Right lobe of liver (tissue), 6 donors: ENCODE data around the gene CCDC51. TPM values are rescaled to one million over a fixed set of nuclear protein-coding genes. Genes with fewer than 3 reads are reported as not detected.

Experiments
- ATAC-seq, 4 donors: fragments of 200-7000 bp; cut with Tn5 transposase; one replicate each; pipeline ENCODE4 v1.9.1; 2020; ENCODE audit warnings: mild to moderate bottlenecking in 4 of 4, moderate library complexity in 4 of 4
- DNase-seq, 3 donors: peaks; one replicate each; pipeline ENCODE4 v3.0.0-alpha.2; 2020
- H3K27ac ChIP-seq, 3 donors: fragments of 200-600 bp; one replicate each; pipeline ENCODE4 v1.8.0; 2022
- H3K27me3 ChIP-seq, 2 donors: fragments of 200-600 bp; one replicate each; pipeline ENCODE4 v1.8.0; 2022
- H3K36me3 ChIP-seq, 4 donors: fragments of 200-600 bp; sonication (generic) in 1 of 4; one replicate each; pipeline versions ENCODE4 v1.5.1 to v1.8.0; 2017 to 2022; ENCODE audit warnings: control low read depth in 1 of 4
- H3K4me1 ChIP-seq, 4 donors: fragments of 200-600 bp; sonication (generic) in 1 of 4; one replicate each; pipeline versions ENCODE4 v1.5.1 to v1.8.0; 2017 to 2022; ENCODE audit warnings: control low read depth in 1 of 4
- H3K4me3 ChIP-seq, 3 donors: fragments of 200-600 bp; one replicate each; pipeline ENCODE4 v1.8.0; 2022
- H3K9me3 ChIP-seq, 4 donors: fragments of 200-600 bp; sonication (generic) in 1 of 4; one replicate each; pipeline versions ENCODE4 v1.5.1 to v1.8.0; 2017 to 2022; ENCODE audit warnings: control low read depth in 1 of 4
- CTCF ChIP-seq, 4 donors: fragments of 200-600 bp in 3 of 4; fragments of 450-650 bp in 1 of 4; IDR thresholded peaks; one replicate each; pipeline versions ENCODE4 v1.5.1 to v1.8.0; 2016 to 2022; ENCODE audit warnings: antibody characterized with exemption in 4 of 4, mild to moderate bottlenecking in 2 of 4
- POLR2A ChIP-seq: fragments of 450-650 bp; IDR thresholded peaks from one replicate; pipeline ENCODE4 v1.6.1; 2017; ENCODE audit warnings: antibody characterized with exemption, mild to moderate bottlenecking
- WGBS: methylation state at CpG from one replicate; pipeline ENCODE4 v1.1.6; 2018; ENCODE audit warnings: low coverage, low lambda C conversion rate; ENCODE audit not compliant: insufficient coverage; ENCODE audit errors: missing lambda C conversion rate; 5-methylcytosine and 5-hydroxymethylcytosine counted together
- intact Hi-C, 2 donors: fragments of 100-400 bp; cut with DNase I; formaldehyde crosslinking; loops; one replicate each; pipeline versions ENCODE4 v1.11.2 to v1.14.1; 2022
- total RNA-seq, 6 experiments: library from RNA; depleted of rRNA in 2 of 6; stranded (reverse); fragments of >200 nt in 2 of 6; fragmentation: NEBNext Ultra II Directional in 3 of 6; extraction: Animal tissue kit (Norgen Biotek cat#: 25700) in 3 of 6; gene quantifications; one replicate each; pipeline versions ENCODE4 v1.1.0 to v1.2.4, GENCODE V29; 2016 to 2023
- donor health status: DM: no; HTN: yes; CAD: no.
- donor health status: DM: no; HTN: no; CAD: no.
- donor health status: DM: no; HTN: no; CAD: no.
- donor health status: DM: no; HTN: yes; CAD: no.
- donor health status: DM: no; HTN: yes; CAD: no.

CCDC51 gene
- total RNA-seq, 6 experiments from 2014 or later = 5.9 to 16.0 (median 8.1) TPM

- H3K36me3 ChIP-seq = peaks cover 0 to 24% (median 10%) of the 10 kb centered on the region in 4 donors
- H3K9me3 ChIP-seq = no peaks in the 10 kb centered on the region
- WGBS = no CpG with 5 or more reads among the region's 8 CpGs
- DNase-seq (no peak), ATAC-seq (no peak)
- no peak overlapping the region for H3K27ac ChIP-seq
- H3K27me3 ChIP-seq = no peaks in the 10 kb centered on the region
- no peak overlapping the region for H3K4me3 ChIP-seq
- TF ChIP-seq POLR2A (no peak), CTCF (IDR thresholded peaks at IDR 0.05) (no peak)
- intact Hi-C loops = no loop called here
- peaks cover 2 to 51% (median 10%) of the 10 kb centered on the region in 4 donors for H3K4me1 ChIP-seq
These were observed 17.2 kb downstream of the CCDC51 start for GRCh38 chr3:48422681-48423080.

- ATAC-seq (peak in 1 of 4 donors; percentile 3), DNase-seq (no peak)
- Histone ChIP-seq H3K36me3 (peaks cover 0 to 28% (median 12%) of the 10 kb centered on the region in 4 donors), H3K4me1 (peaks cover 2 to 47% (median 8%) of the 10 kb centered on the region in 4 donors), H3K27me3 (no peaks in the 10 kb centered on the region), H3K27ac (no peak overlapping the region), H3K4me3 (no peak overlapping the region), H3K9me3 (no peaks in the 10 kb centered on the region)
- intact Hi-C loops = no loop called here
- no peak for TF ChIP-seq CTCF (IDR thresholded peaks at IDR 0.05)
- no peak for TF ChIP-seq POLR2A
- no CpG with 5 or more reads among the region's 3 CpGs for WGBS
These were observed 17.6 kb downstream of the CCDC51 start for GRCh38 chr3:48422272-48422671.

DNA sequence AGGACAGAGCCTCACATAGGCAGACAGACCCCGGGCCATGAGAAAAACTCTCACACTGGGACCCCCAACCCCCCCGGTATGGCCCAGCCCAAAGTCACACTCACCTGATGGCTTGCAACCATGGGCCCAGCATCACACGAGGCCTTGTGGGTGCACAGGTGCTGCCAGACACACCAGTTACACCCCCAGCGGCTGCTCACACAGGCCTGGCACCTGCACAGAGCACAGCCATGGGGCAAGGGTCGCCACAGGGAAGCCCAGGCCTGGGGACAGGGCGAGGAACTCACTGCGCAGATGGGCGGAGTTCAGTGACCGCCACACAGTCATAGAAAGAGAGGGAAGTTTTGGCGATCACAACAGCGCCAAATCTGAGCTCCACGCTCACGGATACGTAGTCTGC lies 19.4 kb downstream of the CCDC51 start:
- Histone ChIP-seq H3K4me1 (peaks cover 0 to 31% (median 1%) of the 10 kb centered on the region in 4 donors), H3K27ac (no peak overlapping the region), H3K36me3 (peaks cover 0 to 40% (median 22%) of the 10 kb centered on the region in 4 donors), H3K27me3 (no peaks in the 10 kb centered on the region), H3K4me3 (no peak overlapping the region), H3K9me3 (no peaks in the 10 kb centered on the region)
- intact Hi-C loops = no loop called here
- no peak for TF ChIP-seq POLR2A
- TF ChIP-seq CTCF (IDR thresholded peaks at IDR 0.05) = no peak
- DNase-seq (no peak), ATAC-seq (peak in 1 of 4 donors; percentile 17)
- 27% methylated on average over 3 of the region's 14 CpGs for WGBS

- Histone ChIP-seq H3K36me3 (peaks cover 0 to 50% (median 24%) of the 10 kb centered on the region in 4 donors), H3K27me3 (no peaks in the 10 kb centered on the region), H3K4me3 (no peak overlapping the region), H3K4me1 (peaks cover 0 to 23% (median 1%) of the 10 kb centered on the region in 4 donors), H3K27ac (no peak overlapping the region), H3K9me3 (no peaks in the 10 kb centered on the region)
- TF ChIP-seq POLR2A = no peak
- TF ChIP-seq CTCF (IDR thresholded peaks at IDR 0.05) = no peak
- no peak for DNase-seq
- no CpG with 5 or more reads among the region's 17 CpGs for WGBS
- no peak for ATAC-seq
- intact Hi-C loops = no loop called here
These were observed 20.3 kb downstream of the CCDC51 start for GRCh38 chr3:48419597-48419996.

GRCh38 chr3:48419149-48419548 lies 20.8 kb downstream of the CCDC51 start:
- Histone ChIP-seq H3K27ac (no peak overlapping the region), H3K4me1 (peaks cover 0 to 21% (median 1%) of the 10 kb centered on the region in 4 donors), H3K4me3 (no peak overlapping the region), H3K9me3 (no peaks in the 10 kb centered on the region), H3K27me3 (no peaks in the 10 kb centered on the region), H3K36me3 (peaks cover 0 to 54% (median 24%) of the 10 kb centered on the region in 4 donors)
- TF ChIP-seq CTCF (IDR thresholded peaks at IDR 0.05) = no peak
- WGBS = 60% methylated on average over 1 of the region's 9 CpGs
- DNase-seq (no peak), ATAC-seq (no peak)
- intact Hi-C loops = no loop called here
